Activated CD8-positive, alpha-beta memory T cell treated with anti-CD3 and anti-CD28 coated beads, Interleukin-2, amount 50 U/mL, for 1 hour (primary cell): ENCODE results near the gene RIN3.

Experiments used
- DNase-seq: peaks from one replicate; pipeline ENCODE4 v3.0.0-alpha.2; 2020; ENCODE audit errors: extremely low read depth

RIN3 gene

GRCh38 chr14:92555465-92556111 lies 42.0 kb downstream of the RIN3 start:
- no peak for DNase-seq

DNA sequence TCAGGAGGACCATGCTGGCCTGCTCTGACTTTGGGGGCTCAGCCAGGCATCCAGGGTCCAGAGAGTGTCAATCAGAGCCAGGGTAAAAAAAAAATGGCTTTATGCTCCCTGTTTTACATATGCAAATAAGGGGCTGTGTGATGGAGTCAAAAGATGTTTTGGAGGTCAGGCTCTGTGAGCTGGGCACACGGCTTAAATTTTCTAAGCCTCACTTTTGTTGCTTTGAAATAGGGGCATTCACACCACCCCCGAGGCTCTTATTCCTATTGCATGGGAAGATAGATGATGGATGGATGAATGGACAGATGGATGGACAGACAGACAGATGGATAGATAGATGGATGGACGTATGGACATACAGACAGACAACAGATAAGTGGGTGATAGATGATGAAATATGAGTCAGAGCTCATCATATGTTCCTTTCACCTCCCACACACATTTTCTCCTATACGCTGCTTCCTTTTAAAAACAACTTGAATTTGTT lies 42.7 kb downstream of the RIN3 start:
- no peak for DNase-seq

DNA sequence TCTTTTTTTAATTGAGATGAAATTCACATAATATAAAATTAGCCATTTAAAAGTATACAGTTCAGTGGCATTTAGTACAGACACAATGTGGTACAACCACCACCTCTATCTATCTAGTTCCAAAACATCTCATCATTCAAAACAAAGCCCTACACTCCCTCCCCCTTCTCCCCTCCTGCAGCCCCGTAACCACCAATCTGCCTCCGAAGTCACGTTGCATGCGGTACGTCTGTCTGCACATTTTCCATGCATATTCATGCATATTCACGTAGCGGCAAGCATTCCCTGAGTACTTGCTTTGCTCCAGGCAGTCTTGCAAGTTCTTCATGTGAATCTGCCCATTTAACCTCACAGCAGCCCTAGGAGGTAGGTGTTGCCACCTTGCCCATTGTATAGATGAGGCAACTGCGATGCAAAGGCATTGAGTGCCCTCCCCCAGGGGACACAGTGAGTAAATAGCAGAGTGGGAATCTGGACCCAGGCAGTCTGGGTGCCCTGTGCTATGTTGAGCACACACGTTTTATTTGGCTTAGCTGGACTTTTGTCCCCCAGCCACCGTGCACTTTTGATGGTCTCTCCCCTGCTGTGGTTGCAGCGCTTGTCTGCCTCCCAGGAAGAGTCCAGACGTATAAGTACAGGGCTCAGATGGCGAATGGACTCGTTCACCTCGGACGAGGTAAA lies 43.4 kb downstream of the RIN3 start:
- no peak for DNase-seq

DNA sequence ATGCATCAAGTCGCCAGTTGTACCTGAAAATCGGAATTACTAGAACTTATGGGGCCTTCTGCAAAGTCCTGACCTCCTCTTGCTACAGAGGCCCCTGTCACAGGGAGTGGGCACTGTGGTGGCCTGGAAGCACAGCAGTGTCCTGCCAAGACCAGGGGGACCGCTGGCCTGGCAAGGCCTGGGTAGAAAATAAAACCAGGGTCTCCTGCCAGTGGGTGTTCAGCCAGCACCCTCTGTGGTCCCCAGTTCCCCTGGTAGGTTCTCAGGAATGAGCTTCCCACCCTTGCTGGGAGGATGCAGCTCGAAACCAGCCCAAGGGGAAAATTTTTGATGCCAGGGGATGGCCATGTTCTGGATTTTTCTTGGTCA lies 43.9 kb downstream of the RIN3 start:
- no peak for DNase-seq

DNA sequence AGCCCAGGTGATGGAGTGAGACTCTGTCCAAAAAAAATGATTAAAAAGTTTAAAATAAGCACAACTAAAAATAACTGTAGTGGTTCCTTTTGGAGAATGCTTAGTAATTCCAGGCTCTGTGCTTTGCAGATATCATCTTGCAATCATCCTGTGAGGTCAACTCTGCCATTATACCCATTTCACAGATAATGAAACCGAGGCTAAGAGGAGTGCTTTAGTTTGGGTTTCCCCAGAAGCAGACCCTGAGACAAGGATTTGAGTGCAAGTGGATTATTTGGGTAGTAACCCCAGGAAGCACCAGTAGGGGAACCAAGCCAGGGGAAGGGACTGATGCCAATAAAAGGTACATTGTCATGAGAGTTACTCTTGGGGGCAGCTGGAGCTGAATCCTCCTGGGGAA lies 44.7 kb downstream of the RIN3 start:
- DNase-seq: no peak

- DNase-seq: no peak
Measured at GRCh38 chr14:92559486-92559885, 45.9 kb downstream of the RIN3 start.

DNA sequence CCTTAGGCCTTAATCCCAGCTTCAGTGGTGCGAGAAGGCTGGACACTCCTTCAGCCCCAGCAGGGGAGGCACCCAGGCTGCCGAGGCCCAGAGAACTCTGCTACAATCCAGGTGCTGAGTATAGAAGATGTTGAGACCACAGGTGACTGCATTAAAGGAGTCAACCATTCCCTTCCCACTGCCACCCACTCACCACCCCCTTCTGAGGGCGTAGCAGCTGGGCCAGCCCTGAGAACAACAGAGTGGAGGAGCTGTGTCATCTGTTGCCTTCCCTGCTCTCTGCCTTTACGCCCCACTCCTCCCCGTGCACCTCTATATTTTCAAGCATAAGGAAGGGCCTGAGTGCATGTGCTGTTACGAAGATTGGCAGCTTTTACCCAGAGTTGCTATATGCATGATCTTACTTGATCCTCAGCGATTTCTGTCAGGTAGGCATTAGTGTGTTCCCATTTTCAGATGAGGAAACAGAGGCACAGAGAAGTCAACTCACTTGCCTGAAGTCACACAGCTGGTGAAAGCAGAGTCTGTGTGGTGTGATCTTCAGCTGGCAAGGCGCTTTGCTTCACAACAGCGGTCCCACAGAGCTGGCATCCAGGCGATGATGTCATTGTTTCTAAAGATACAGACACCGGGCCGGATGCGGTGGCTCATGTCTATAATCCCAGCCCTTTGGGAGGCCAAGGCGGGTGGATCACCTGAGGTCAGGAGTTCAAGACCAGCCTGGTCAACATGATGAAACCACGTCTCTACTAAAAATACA lies 46.7 kb downstream of the RIN3 start:
- no peak for DNase-seq

DNA sequence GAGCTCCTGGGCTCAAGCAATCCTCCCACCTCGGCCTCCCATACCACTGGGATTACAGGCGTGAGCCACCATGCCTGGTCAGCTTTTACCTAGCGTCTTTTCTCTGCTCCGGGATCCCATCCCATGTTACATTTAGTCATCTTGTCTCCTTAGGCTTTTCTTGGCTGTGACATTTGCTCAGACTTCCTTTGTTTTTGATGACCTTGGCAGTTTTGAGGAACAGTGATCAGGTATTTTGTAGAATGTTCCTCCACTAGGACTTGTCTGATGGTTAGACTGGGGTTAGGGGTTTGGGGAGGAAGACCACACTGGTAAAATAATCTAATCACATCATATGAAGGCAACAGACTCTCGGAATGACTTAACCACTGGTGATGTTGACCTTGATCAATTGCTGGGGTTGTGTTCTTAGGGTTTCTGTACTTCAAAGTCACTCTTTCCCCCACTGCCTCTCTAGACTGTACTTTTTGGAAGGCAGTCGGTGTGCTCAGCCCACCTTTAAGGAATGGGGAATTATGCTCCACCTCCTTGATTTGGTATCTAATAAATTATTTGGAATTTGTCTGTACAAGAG lies 48.4 kb downstream of the RIN3 start:
- DNase-seq: no peak

DNA sequence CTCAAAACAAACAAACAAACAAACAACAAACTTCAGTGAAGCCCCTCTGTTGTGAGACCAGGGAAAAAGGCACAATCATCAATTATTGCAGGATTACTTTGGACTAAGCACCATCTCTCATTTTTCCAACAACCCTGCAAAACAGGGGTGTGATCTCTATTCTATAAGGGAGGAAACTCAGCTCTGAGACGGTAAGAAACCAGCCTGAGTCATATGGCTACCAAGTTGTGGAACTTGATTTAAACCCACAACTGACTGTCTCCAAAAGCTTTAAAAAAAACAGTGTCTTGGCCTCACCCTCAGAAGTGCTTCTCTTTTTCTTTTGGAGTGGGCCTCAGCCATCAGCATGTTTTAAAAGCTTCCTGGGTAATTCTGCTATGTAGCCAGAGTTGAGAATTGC lies 49.8 kb downstream of the RIN3 start:
- no peak for DNase-seq

DNA sequence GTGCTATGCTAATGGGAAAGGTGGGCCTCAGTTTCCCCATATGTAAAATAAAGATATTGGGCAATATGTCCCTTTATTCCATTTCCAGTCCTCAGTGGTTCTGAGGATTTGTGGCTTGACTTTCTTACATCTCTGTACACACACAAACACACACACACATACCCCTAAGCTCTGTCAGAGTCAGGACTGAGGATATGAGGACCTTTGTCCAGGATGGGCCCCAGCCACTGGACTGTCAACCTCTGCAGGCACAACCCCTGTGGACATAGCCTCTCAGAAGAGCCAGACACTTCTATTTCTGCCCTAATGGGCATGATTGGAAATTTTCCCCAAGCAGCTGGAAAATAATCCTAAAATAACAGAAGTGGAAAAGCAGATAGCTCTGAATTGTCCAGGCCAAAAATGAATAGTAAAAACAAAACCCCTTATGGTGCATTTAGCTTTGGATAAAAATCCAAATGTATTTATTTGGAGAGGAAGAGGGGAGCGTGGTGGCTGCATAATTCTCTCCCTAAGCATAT lies 50.2 kb downstream of the RIN3 start:
- DNase-seq: no peak

- no peak for DNase-seq
Measured at GRCh38 chr14:92564344-92565039, 50.9 kb downstream of the RIN3 start.

- DNase-seq: no peak
Measured at GRCh38 chr14:92565040-92565717, 51.6 kb downstream of the RIN3 start.

DNA sequence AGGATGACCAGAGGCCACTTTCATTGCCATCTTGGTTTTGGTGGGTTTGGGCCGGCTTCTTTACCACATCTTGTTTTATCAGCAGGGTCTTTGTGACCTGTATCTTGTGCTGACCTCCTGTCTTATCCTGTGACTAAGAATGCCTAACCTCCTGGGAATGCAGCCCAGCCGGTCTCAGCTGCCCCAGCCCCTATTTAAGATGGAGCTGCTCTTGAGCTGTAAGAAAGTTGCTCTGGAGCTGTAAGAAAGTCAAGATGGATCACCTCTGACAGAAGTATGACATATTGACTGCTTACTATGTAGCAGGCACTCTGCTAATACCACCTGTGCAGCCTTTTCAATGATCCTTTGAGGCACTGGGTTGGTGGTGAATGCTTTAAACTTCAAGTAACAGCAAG lies 52.1 kb downstream of the RIN3 start:
- no peak for DNase-seq

- DNase-seq: no peak
Measured at GRCh38 chr14:92567173-92567725, 53.7 kb downstream of the RIN3 start.

GRCh38 chr14:92568621-92569479 lies 55.3 kb downstream of the RIN3 start:
- no peak for DNase-seq

GRCh38 chr14:92570674-92571262 lies 57.2 kb downstream of the RIN3 start:
- DNase-seq: no peak

DNA sequence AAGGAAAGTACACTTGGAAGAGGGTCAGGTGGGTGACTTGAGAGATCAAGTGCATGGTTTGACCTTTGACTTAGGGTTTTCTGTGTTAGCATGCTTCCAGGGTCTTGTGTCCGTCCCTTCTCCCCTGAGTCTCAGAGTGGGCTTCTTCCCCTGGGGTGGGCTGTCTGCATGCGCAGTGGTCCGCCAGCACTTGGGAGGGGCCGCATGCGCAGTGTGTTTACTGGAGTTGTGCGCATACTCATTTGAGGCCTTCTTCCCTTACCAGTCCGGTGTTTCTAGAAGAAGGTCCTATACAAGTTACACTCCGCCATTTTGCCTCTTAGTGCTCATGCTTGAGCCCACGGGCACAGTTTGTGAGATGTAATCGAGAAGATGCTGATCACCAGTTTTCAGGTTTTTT lies 58.5 kb downstream of the RIN3 start:
- DNase-seq: no peak

- no peak for DNase-seq
Measured at GRCh38 chr14:92573761-92574498, 60.3 kb downstream of the RIN3 start.
